Nephron progenitor cell (in vitro differentiated cells): ENCODE results near the gene FAM180A.

Source experiments
- DNase-seq: peaks from one replicate; pipeline ENCODE4 v3.0.0; 2021
- H3K27ac Mint-ChIP-seq: 2 replicates; pipeline ENCODE4 v1.8.0; 2021; ENCODE audit warnings: mild to moderate bottlenecking, moderate library complexity, mixed read lengths
- H3K27me3 Mint-ChIP-seq: 2 replicates; pipeline ENCODE4 v1.8.0; 2021; ENCODE audit warnings: mild to moderate bottlenecking, low read depth, mixed read lengths; ENCODE audit not compliant: poor library complexity
- H3K36me3 Mint-ChIP-seq: 2 replicates; pipeline ENCODE4 v1.8.0; 2021; ENCODE audit warnings: low read depth, mixed read lengths
- H3K4me1 Mint-ChIP-seq: 2 replicates; pipeline ENCODE4 v1.8.0; 2021; ENCODE audit warnings: mixed read lengths
- H3K4me3 Mint-ChIP-seq: 2 replicates; pipeline ENCODE4 v1.8.0; 2021; ENCODE audit warnings: mild to moderate bottlenecking, moderate library complexity, mixed read lengths
- H3K9me3 Mint-ChIP-seq: 2 replicates; pipeline ENCODE4 v1.8.0; 2021; ENCODE audit warnings: mild to moderate bottlenecking, moderate library complexity, mixed read lengths
- TF ChIP-seq, protein P1 (sequence below): fragments of 200-600 bp; sonication (generic); IDR thresholded peaks from 2 replicates; pipeline ENCODE4 v1.5.0; 2021; ENCODE audit warnings: antibody characterized with exemption

The FAM180A gene

DNA sequence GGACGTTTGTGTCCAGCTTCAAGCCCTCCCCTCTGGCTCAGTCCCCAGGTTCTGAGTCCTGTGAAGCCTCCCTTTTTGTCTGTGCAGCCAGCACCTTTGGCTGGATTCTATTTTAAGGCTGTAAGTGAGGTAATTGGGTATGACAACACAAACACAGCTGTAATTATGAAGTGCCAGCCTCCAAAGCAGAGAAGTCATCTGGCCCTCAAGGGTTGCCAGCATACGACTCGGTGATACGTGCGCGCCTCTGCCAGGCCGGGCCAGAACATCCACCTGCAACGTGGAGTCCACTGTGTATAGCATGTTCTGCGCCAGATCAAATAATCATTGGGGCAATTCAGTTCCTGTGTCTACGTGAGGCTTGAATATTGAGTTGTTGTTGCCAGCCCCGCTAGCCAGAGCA, 6.7 kb upstream of the FAM180A start:
- TF ChIP-seq, protein P1, sequence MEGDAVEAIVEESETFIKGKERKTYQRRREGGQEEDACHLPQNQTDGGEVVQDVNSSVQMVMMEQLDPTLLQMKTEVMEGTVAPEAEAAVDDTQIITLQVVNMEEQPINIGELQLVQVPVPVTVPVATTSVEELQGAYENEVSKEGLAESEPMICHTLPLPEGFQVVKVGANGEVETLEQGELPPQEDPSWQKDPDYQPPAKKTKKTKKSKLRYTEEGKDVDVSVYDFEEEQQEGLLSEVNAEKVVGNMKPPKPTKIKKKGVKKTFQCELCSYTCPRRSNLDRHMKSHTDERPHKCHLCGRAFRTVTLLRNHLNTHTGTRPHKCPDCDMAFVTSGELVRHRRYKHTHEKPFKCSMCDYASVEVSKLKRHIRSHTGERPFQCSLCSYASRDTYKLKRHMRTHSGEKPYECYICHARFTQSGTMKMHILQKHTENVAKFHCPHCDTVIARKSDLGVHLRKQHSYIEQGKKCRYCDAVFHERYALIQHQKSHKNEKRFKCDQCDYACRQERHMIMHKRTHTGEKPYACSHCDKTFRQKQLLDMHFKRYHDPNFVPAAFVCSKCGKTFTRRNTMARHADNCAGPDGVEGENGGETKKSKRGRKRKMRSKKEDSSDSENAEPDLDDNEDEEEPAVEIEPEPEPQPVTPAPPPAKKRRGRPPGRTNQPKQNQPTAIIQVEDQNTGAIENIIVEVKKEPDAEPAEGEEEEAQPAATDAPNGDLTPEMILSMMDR, result no peak
- peaks cover 10% of the 10 kb centered on the region for H3K9me3 Mint-ChIP-seq
- H3K27ac Mint-ChIP-seq, result no peak overlapping the region
- H3K27me3 Mint-ChIP-seq, result peaks cover 9% of the 10 kb centered on the region
- no peak overlapping the region for H3K4me3 Mint-ChIP-seq
- peaks cover 5% of the 10 kb centered on the region for H3K4me1 Mint-ChIP-seq
- no peaks in the 10 kb centered on the region for H3K36me3 Mint-ChIP-seq
- no peak for DNase-seq

DNA sequence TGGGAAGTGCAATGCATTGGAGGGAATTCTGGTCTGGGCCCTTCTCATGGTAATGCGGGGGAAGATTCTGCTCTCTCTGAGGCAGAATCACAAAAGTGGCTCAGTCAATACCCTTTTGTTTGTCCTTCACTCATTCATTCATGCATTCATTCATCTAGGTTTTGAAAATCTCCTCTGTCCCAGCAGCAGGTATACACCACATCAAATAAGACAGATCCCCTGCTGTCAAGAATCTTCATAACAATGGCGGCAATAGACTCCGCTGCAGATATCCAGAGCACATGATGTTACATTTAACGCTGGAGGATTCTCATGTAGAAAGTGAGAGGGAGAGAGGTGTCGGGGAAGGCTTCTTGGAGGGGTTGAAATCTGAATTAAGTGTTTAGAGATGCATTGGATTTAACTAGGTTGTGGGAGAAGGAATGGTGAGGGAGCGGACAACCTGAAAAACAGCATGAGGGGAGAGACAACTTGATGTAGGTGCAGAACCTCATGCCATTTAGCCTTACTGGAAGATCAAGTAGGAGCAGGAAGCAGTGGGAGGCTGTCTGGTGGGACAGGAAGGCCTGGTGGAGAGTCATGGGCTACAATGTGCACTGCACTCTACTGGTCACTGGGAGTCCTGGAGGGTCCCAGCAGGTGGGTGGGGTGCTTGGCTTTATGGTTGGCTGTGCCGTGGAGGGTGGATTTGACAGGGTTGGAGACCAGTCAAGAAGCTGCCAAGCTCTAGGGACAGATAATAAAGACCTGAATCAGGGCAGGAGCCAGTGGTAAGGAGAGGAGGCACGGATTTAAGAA, 5.2 kb upstream of the FAM180A start:
- H3K9me3 Mint-ChIP-seq, result peaks cover 10% of the 10 kb centered on the region
- DNase-seq, result no peak
- H3K36me3 Mint-ChIP-seq, result no peaks in the 10 kb centered on the region
- H3K27me3 Mint-ChIP-seq, result peaks cover 9% of the 10 kb centered on the region
- H3K27ac Mint-ChIP-seq, result no peak overlapping the region
- H3K4me3 Mint-ChIP-seq, result no peak overlapping the region
- peaks cover 4% of the 10 kb centered on the region for H3K4me1 Mint-ChIP-seq
- TF ChIP-seq, protein P1, result no peak

DNA sequence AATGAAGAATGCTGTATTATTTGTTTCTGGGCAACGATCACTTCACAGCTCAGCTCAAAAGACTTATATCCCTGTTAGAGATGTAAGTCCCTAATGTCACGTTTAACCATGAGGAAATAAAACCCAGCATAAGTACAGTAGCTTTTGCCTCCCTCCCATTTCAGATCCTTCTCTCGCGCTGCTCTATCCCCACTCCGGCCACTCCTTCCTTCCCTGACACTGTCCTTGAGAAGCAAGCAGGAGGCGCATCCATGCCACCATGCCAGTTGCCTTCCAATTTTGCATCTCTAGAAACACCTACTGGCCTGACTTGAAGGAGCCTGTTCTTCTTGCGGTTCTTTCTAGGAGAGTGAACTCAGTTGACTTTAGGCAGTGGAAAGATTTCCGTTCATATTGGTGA, 1.2 kb downstream of the FAM180A start:
- no peak overlapping the region for H3K27ac Mint-ChIP-seq
- H3K36me3 Mint-ChIP-seq, result no peaks in the 10 kb centered on the region
- peaks cover 23% of the 10 kb centered on the region for H3K4me1 Mint-ChIP-seq
- TF ChIP-seq, protein P1, result no peak
- no peak overlapping the region for H3K4me3 Mint-ChIP-seq
- no peak for DNase-seq
- no peaks in the 10 kb centered on the region for H3K9me3 Mint-ChIP-seq
- H3K27me3 Mint-ChIP-seq, result peaks cover 4% of the 10 kb centered on the region

DNA sequence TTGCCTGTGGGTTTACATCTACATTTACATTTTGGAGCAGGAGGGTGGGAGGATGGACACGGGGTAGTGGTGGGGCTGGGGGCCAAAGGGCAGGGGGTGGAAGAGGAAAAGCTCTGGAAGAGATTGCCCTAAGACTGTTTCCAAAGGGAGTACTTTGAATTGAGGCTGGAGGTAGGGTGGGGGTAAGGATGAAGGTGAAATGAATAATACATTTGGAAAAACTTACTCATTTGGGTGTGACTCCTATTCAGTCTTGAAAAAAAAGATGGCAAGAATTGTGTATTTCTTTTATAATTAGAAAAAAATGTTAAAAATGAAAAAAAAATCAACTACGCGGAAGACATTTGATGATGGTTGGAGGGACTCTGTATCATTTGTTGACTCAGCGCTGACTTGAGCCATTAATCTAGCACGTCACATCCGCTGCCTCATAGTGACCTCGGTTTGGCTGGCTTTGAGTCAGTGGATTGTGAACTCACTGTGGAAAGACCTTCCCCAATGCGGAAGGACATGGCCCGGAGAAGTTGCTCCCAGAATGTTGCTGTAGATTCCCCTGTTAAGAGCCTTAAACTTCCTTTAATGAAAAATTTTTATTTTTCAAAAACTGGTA, 2.8 kb downstream of the FAM180A start:
- no peaks in the 10 kb centered on the region for H3K36me3 Mint-ChIP-seq
- H3K4me3 Mint-ChIP-seq, result no peak overlapping the region
- DNase-seq, result no peak
- peaks cover 26% of the 10 kb centered on the region for H3K4me1 Mint-ChIP-seq
- H3K27ac Mint-ChIP-seq, result no peak overlapping the region
- no peaks in the 10 kb centered on the region for H3K9me3 Mint-ChIP-seq
- TF ChIP-seq, protein P1, result no peak
- H3K27me3 Mint-ChIP-seq, result peaks cover 7% of the 10 kb centered on the region

DNA sequence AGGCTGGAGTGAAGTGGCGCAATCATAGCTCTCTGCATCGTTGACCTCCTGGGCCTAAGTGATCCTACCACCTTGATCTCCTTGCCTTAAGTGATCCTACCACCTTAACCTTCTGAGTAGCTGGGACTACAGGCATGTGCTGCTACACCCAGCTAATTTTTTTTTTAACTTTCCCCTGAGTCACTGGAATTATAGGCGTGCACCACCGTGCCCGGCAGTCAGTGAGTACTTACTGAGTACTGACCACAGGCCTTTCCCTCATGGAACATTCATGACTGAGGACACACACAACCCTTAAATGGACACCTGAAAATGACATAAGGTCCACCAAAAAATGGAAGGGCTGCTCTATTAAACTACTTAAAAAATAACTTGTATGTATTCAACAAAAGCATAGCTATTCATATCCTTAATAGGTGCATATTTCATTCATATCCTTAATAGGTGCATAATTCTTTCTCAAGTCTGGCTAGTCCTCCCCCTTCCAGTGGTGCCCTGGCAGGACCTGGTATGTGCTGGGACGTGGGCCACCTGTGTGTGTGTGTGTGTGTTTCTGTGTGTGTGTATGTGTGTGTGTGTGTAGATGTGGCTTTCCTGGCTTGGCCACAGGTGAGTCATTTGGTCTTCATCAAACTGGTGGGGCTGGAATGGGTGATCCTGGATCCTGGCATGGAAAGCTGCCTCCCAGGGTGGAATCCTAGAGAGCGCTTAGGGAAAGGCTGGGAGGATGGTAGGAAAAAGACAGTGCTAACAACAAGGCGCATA, 3.5 kb downstream of the FAM180A start:
- H3K36me3 Mint-ChIP-seq, result no peaks in the 10 kb centered on the region
- H3K4me1 Mint-ChIP-seq, result peaks cover 32% of the 10 kb centered on the region
- H3K27me3 Mint-ChIP-seq, result peaks cover 7% of the 10 kb centered on the region
- H3K27ac Mint-ChIP-seq, result no peak overlapping the region
- H3K9me3 Mint-ChIP-seq, result no peaks in the 10 kb centered on the region
- no peak for DNase-seq
- no peak overlapping the region for H3K4me3 Mint-ChIP-seq
- TF ChIP-seq, protein P1, result no peak
